ENCODE results near the gene TMPRSS2. TPM values are rescaled to one million over a fixed set of nuclear protein-coding genes. Genes with fewer than 3 reads are reported as not detected.

The TMPRSS2 gene
- total and polyA plus RNA-seq, 9 of the 15 experiments (the other 6 are each of a cell fraction or from before 2014, with no cell fraction given), result 0.20 TPM; not detected in 8

DNA sequence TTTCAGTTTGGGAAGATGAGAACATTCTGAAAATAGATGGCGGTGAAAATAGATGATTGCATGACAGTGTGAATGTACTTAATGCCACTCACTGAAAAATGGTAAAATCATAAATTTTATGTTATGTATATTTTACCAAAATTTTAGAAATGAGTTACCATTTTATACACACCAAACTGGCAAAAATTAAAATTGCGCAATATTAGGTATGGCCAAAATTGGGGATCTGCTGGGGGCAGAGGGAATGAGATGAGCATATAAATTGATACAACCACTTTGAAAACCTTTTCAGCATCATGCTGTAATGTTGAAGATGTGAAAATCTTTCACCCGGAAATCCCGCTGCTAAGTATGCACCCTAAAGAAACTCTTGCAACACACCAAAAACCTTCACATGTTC lies 10.8 kb upstream of the TMPRSS2 start (continued):
- TF ChIP-seq, protein P1, sequence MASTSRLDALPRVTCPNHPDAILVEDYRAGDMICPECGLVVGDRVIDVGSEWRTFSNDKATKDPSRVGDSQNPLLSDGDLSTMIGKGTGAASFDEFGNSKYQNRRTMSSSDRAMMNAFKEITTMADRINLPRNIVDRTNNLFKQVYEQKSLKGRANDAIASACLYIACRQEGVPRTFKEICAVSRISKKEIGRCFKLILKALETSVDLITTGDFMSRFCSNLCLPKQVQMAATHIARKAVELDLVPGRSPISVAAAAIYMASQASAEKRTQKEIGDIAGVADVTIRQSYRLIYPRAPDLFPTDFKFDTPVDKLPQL (IDR thresholded peaks at IDR 0.05; ENCODE audit: extremely low read depth, insufficient read length), result no peak
- TF ChIP-seq, protein P2, sequence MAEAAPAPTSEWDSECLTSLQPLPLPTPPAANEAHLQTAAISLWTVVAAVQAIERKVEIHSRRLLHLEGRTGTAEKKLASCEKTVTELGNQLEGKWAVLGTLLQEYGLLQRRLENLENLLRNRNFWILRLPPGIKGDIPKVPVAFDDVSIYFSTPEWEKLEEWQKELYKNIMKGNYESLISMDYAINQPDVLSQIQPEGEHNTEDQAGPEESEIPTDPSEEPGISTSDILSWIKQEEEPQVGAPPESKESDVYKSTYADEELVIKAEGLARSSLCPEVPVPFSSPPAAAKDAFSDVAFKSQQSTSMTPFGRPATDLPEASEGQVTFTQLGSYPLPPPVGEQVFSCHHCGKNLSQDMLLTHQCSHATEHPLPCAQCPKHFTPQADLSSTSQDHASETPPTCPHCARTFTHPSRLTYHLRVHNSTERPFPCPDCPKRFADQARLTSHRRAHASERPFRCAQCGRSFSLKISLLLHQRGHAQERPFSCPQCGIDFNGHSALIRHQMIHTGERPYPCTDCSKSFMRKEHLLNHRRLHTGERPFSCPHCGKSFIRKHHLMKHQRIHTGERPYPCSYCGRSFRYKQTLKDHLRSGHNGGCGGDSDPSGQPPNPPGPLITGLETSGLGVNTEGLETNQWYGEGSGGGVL (CRISPR knock-in tag; IDR thresholded peaks at IDR 0.05), result no peak
- TF ChIP-seq U2AF2 (optimal IDR thresholded peaks at IDR 0.05; ENCODE audit: low read depth, low read length), result no peak
- TF ChIP-seq ZNF174 (CRISPR knock-in tag; IDR thresholded peaks at IDR 0.05), result no peak
- TF ChIP-seq ARHGAP35 (IDR thresholded peaks at IDR 0.05; ENCODE audit: partially characterized antibody), result no peak
- no peak for TF ChIP-seq HCFC1 (IDR thresholded peaks at IDR 0.05; ENCODE audit: low read depth, low read length)
- no peak for TF ChIP-seq TAL1 (IDR thresholded peaks at IDR 0.05)
- no peak for TF ChIP-seq SNRNP70 (optimal IDR thresholded peaks at IDR 0.05; ENCODE audit: low read depth, low read length)
- no peak for TF ChIP-seq RFX5 (IDR thresholded peaks at IDR 0.05; ENCODE audit: low read depth, low read length)
- TF ChIP-seq ZNF79 (CRISPR knock-in tag; IDR thresholded peaks at IDR 0.05; ENCODE audit: low read depth), result no peak
- TF ChIP-seq, protein P3, sequence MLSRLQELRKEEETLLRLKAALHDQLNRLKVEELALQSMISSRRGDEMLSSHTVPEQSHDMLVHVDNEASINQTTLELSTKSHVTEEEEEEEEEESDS (CRISPR knock-in tag; IDR thresholded peaks at IDR 0.05), result no peak
- TF ChIP-seq FOXM1 (IDR thresholded peaks at IDR 0.05; ENCODE audit: low read depth), result no peak
- no peak for TF ChIP-seq FOXM1 (CRISPR knock-in tag; IDR thresholded peaks at IDR 0.05; ENCODE audit: low read depth)
